ENCODE results near the gene SCCPDH. TPM values are rescaled to one million over a fixed set of nuclear protein-coding genes. Genes with fewer than 3 reads are reported as not detected.

Gene SCCPDH
- total and polyA plus RNA-seq, 2 donors (not counting 3 experiments of a cell fraction or from before 2014, with no cell fraction given), result 24.4 to 37.5 TPM

- no peak overlapping the region for H3K27ac ChIP-seq (ENCODE audit: insufficient read depth, low read depth, low read length)
- no peak overlapping the region for H3K4me3 ChIP-seq (replicated peaks in 1 of 3; ENCODE audit: insufficient read depth in 1 of 3, low read depth in 1 of 3, low read length in 3 of 3)
- H3K4me1 ChIP-seq (ENCODE audit: control insufficient read depth, extremely low read depth, insufficient read depth, low read length), result peaks cover 6% of the 10 kb centered on the region
- FAIRE-seq (no peak), DNase-seq (ENCODE audit: low read depth, low spot score) (no peak)
- no peaks in the 10 kb centered on the region for H4K20me1 ChIP-seq (replicated peaks; ENCODE audit: control insufficient read depth, extremely low read depth, insufficient read depth, low read length)
- H2AFZ ChIP-seq (ENCODE audit: low read depth, low read length), result no peak overlapping the region
- H3K9me3 ChIP-seq (replicated peaks; ENCODE audit: control insufficient read depth, insufficient read depth, low read length), result no peaks in the 10 kb centered on the region
- no peaks in the 10 kb centered on the region for H3K9me1 ChIP-seq (replicated peaks; ENCODE audit: control insufficient read depth, extremely low read depth, insufficient read depth, low read length)
- no peak for TF ChIP-seq EZH2 (IDR thresholded peaks at IDR 0.05; ENCODE audit: borderline replicate concordance, low read depth, low read length, severe bottlenecking)
- TF ChIP-seq MYC (IDR thresholded peaks at IDR 0.05; ENCODE audit: low read depth, low read length), result no peak
- TF ChIP-seq, protein P1, sequence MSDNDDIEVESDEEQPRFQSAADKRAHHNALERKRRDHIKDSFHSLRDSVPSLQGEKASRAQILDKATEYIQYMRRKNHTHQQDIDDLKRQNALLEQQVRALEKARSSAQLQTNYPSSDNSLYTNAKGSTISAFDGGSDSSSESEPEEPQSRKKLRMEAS (IDR thresholded peaks at IDR 0.05; ENCODE audit: insufficient read depth, insufficient read length), result no peak
- TF ChIP-seq, protein P2, sequence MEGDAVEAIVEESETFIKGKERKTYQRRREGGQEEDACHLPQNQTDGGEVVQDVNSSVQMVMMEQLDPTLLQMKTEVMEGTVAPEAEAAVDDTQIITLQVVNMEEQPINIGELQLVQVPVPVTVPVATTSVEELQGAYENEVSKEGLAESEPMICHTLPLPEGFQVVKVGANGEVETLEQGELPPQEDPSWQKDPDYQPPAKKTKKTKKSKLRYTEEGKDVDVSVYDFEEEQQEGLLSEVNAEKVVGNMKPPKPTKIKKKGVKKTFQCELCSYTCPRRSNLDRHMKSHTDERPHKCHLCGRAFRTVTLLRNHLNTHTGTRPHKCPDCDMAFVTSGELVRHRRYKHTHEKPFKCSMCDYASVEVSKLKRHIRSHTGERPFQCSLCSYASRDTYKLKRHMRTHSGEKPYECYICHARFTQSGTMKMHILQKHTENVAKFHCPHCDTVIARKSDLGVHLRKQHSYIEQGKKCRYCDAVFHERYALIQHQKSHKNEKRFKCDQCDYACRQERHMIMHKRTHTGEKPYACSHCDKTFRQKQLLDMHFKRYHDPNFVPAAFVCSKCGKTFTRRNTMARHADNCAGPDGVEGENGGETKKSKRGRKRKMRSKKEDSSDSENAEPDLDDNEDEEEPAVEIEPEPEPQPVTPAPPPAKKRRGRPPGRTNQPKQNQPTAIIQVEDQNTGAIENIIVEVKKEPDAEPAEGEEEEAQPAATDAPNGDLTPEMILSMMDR (IDR thresholded peaks at IDR 0.05; ENCODE audit: extremely low read depth in 1 of 2, insufficient read depth in 1 of 2, low read depth in 1 of 2, low read length in 2 of 2), result no peak
- no peak for TF ChIP-seq POLR2AphosphoS5 (IDR thresholded peaks at IDR 0.05; ENCODE audit: insufficient read depth, low read depth, low read length)
- no peak for TF ChIP-seq GATA2 (IDR thresholded peaks at IDR 0.05; ENCODE audit: insufficient read depth, insufficient read length, low read depth, low read length)
- no peak for TF ChIP-seq JUN (IDR thresholded peaks at IDR 0.05; ENCODE audit: borderline replicate concordance, insufficient read depth, insufficient read length, low read depth)
- no peak for TF ChIP-seq POLR2A (IDR thresholded peaks at IDR 0.05; ENCODE audit: low read depth, low read length)
- no peak for TF ChIP-seq FOS (IDR thresholded peaks at IDR 0.05; ENCODE audit: borderline replicate concordance, insufficient read depth, low read length)
- intact Hi-C loops (cut with micrococcal nuclease), result no loop called here
- BruUV-seq (replicated peaks), result no TSS peak
- H3K27me3 ChIP-seq (ENCODE audit: control insufficient read depth in 2 of 2, insufficient read depth in 2 of 2, low read length in 2 of 2), result no peaks in the 10 kb centered on the region
- dilution Hi-C loops (cut with MboI; ENCODE audit: extremely low pct_ligation_motif_present, low sequenced_read_pairs), result no loop called here
- H3K36me3 ChIP-seq (ENCODE audit: control insufficient read depth in 2 of 2, extremely low read depth in 1 of 2, insufficient read depth in 2 of 2, low read length in 2 of 2), result peaks cover 0 to 20% of the 10 kb centered on the region in 2 experiments
- ChIA-PET CTCF (no interaction called here), POLR2A (no interaction called here)
- H3K9ac ChIP-seq (replicated peaks; ENCODE audit: extremely low read depth, insufficient read depth, low read length), result no peak overlapping the region
- no peak overlapping the region for H3K4me2 ChIP-seq (ENCODE audit: insufficient read depth, low read length)
- H3K79me2 ChIP-seq (ENCODE audit: control insufficient read depth, insufficient read depth, low read length), result peaks cover 17% of the 10 kb centered on the region
Observed at GRCh38 chr1:246727594-246727993, 3.4 kb downstream of the SCCPDH start.
